SU-DHL-6 (cell line): ENCODE data around the gene ATXN7L1.

ENCODE experiments used
- H2AFZ ChIP-seq: fragments of 200-600 bp; sonication (generic); 2 replicates; pipeline ENCODE4 v1.6.1; 2014; ENCODE audit warnings: low read depth, mild to moderate bottlenecking, moderate library complexity, mixed read lengths, antibody characterized with exemption, low read length; ENCODE audit not compliant: severe bottlenecking
- H3F3A ChIP-seq: fragments of 200-600 bp; shearing (Covaris generic); 2 replicates; pipeline ENCODE4 v1.6.0; 2016; ENCODE audit warnings: antibody characterized with exemption, mild to moderate bottlenecking; ENCODE audit not compliant: insufficient read depth
- H3K27ac ChIP-seq: fragments of 200-600 bp; sonication (generic); 2 replicates; pipeline ENCODE4 v1.5.1; 2016; ENCODE audit warnings: low read depth, mild to moderate bottlenecking, low read length, moderate library complexity, mixed read lengths
- H3K27me3 ChIP-seq: fragments of 200-600 bp; sonication (generic), shearing (Covaris generic); 2 replicates; pipeline ENCODE4 v1.6.0; 2014; ENCODE audit warnings: mild to moderate bottlenecking, low read length
- H3K36me3 ChIP-seq: fragments of 200-600 bp; sonication (generic); 2 replicates; pipeline ENCODE4 v1.6.1; 2014; ENCODE audit warnings: mild to moderate bottlenecking, low read length, mixed read lengths
- H3K4me2 ChIP-seq: fragments of 300-600, 200-600 bp; shearing (Covaris generic), sonication (generic); 2 replicates; pipeline ENCODE4 v1.6.0; 2014; ENCODE audit warnings: low read length, low read depth, mild to moderate bottlenecking; ENCODE audit not compliant: poor library complexity, severe bottlenecking
- H3K4me3 ChIP-seq: fragments of 200-600 bp; sonication (generic); 2 replicates; pipeline ENCODE4 v1.5.1; 2014; ENCODE audit warnings: antibody characterized with exemption, low read length, mild to moderate bottlenecking, mixed read lengths; ENCODE audit not compliant: insufficient read depth, poor library complexity, severe bottlenecking
- H3K79me2 ChIP-seq: fragments of 200-600 bp; sonication (generic); 2 replicates; pipeline ENCODE4 v1.6.1; 2014; ENCODE audit warnings: mild to moderate bottlenecking, low read length, moderate library complexity; ENCODE audit not compliant: insufficient read depth
- H3K9ac ChIP-seq: fragments of 200-600 bp; sonication (generic); 2 replicates; pipeline ENCODE4 v1.7.0; 2014; ENCODE audit warnings: mild to moderate bottlenecking, low read length
- H3K9me2 ChIP-seq: fragments of 200-600 bp; sonication (generic); replicated peaks from 2 replicates; pipeline ENCODE4 v1.6.1; 2014; ENCODE audit warnings: low read length; ENCODE audit not compliant: insufficient read depth
- H3K9me3 ChIP-seq: fragments of 200-600 bp; sonication (generic); 2 replicates; pipeline ENCODE4 v1.6.1; 2014; ENCODE audit warnings: low read length, mixed read lengths; ENCODE audit not compliant: insufficient read depth
- H4K20me1 ChIP-seq: fragments of 200-600 bp; sonication (generic); 2 replicates; pipeline ENCODE4 v1.6.1; 2014; ENCODE audit warnings: low read depth, mild to moderate bottlenecking, antibody characterized with exemption, low read length, moderate library complexity, mixed read lengths
- CTCF ChIP-seq: fragments of 200-600 bp; sonication (generic); IDR thresholded peaks from one replicate; pipeline ENCODE4 v1.5.1; 2017; ENCODE audit warnings: antibody characterized with exemption, mild to moderate bottlenecking, low read length, moderate library complexity; ENCODE audit not compliant: insufficient read depth, poor library complexity, severe bottlenecking
- EZH2phosphoT487 ChIP-seq: fragments of 200-600 bp; sonication (generic), shearing (Covaris generic); conservative IDR thresholded peaks from 2 replicates; pipeline ENCODE4 v1.6.1; 2018; ENCODE audit warnings: mild to moderate bottlenecking, antibody characterized with exemption, low read length, moderate library complexity, mixed read lengths

ATXN7L1 gene

GRCh38 chr7:105909742-105910141 is 33.3 kb upstream of the ATXN7L1 start:
- H3K36me3 ChIP-seq = no peaks in the 10 kb centered on the region

GRCh38 chr7:105907129-105907846 is 30.9 kb upstream of the ATXN7L1 start:
- Histone ChIP-seq H3K4me3 (no peak overlapping the region), H3K9me3 (no peaks in the 10 kb centered on the region), H3K9me2 (no peaks in the 10 kb centered on the region), H4K20me1 (no peaks in the 10 kb centered on the region), H3K27ac (no peak overlapping the region), H3K36me3 (no peaks in the 10 kb centered on the region), H3F3A (no peaks in the 10 kb centered on the region), H3K4me2 (no peak overlapping the region), H3K27me3 (no peaks in the 10 kb centered on the region), H3K9ac (no peak overlapping the region), H3K79me2 (no peaks in the 10 kb centered on the region), H2AFZ (no peak overlapping the region)
- TF ChIP-seq CTCF (no peak), EZH2phosphoT487 (no peak)

More at GRCh38 chr7:105909742-105910141, 33.3 kb upstream of the ATXN7L1 start:
- Histone ChIP-seq H3K9ac (no peak overlapping the region), H4K20me1 (no peaks in the 10 kb centered on the region), H3F3A (no peaks in the 10 kb centered on the region), H3K79me2 (no peaks in the 10 kb centered on the region), H3K27ac (no peak overlapping the region), H3K9me2 (no peaks in the 10 kb centered on the region), H3K4me2 (no peak overlapping the region), H3K9me3 (no peaks in the 10 kb centered on the region), H2AFZ (no peak overlapping the region), H3K4me3 (no peak overlapping the region), H3K27me3 (no peaks in the 10 kb centered on the region)
- TF ChIP-seq EZH2phosphoT487 = no peak
- no peak for TF ChIP-seq CTCF

- Histone ChIP-seq H3K9ac (no peak overlapping the region), H2AFZ (no peak overlapping the region), H3K36me3 (no peaks in the 10 kb centered on the region), H3F3A (no peaks in the 10 kb centered on the region), H3K4me3 (no peak overlapping the region), H3K4me2 (no peak overlapping the region), H3K27me3 (no peaks in the 10 kb centered on the region), H3K9me2 (no peaks in the 10 kb centered on the region), H3K9me3 (no peaks in the 10 kb centered on the region), H4K20me1 (no peaks in the 10 kb centered on the region), H3K27ac (no peak overlapping the region), H3K79me2 (no peaks in the 10 kb centered on the region)
- TF ChIP-seq CTCF (no peak), EZH2phosphoT487 (no peak)
Measured at GRCh38 chr7:105906695-105907094, 30.3 kb upstream of the ATXN7L1 start.
